HG03575 (cell line): ENCODE measurements around the gene EEF1AKMT1.
"Not testable (repeated sequence)": the region's sequence is repeated elsewhere in the genome, so short reads cannot be mapped to it uniquely, and the experiment has no call there.

ENCODE experiments used
- ATAC-seq: cut with Tn5 transposase; IDR thresholded peaks from one replicate; pipeline ENCODE4 v1.9.1; 2021; ENCODE audit not compliant: unreplicated experiment, insufficient number of reproducible peaks, low FRiP score; ENCODE audit errors: extremely low read depth

The EEF1AKMT1 gene

GRCh38 chr13:20780317-20780716, 6.6 kb upstream of the EEF1AKMT1 start:
- ATAC-seq: no peak

DNA sequence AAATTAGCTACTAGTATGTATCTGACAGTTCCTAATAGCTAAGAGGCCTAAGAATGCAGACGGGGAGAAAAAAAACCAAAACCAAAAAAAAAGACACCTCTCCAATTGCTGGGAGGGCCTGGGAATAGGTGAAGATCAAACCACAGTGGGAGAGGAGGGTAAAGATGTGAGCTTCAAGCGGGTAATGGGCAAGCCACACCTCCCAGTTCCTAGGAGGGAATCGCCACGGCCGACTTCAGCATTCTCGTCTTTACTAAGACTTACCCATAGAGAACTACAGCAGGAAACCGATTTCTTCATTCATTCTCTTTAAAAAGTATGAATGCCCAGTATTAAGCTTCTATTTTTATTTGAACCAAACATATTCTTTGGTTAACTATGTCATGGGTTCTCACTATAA, 5.6 kb upstream of the EEF1AKMT1 start:
- no peak for ATAC-seq

DNA sequence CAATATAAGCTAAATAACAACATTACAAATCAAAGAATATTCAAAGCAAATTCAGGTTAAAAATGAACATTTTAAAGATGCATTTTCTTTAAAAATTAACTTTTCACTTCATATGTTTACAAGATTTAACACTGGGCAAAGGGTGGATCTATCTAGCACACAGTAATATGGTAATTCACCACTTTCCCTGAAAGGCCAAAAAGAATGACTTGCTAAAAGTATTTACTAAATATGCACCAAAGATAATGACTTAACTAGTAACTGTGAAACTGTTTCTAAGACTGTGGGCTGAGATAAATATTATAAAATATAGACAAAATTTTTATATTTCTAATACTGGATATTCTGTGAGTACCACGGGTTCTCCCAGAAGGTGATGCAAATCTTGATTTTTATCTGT, 4.5 kb upstream of the EEF1AKMT1 start:
- ATAC-seq: no peak

GRCh38 chr13:20776751-20777150, 3.0 kb upstream of the EEF1AKMT1 start:
- ATAC-seq: no peak

DNA sequence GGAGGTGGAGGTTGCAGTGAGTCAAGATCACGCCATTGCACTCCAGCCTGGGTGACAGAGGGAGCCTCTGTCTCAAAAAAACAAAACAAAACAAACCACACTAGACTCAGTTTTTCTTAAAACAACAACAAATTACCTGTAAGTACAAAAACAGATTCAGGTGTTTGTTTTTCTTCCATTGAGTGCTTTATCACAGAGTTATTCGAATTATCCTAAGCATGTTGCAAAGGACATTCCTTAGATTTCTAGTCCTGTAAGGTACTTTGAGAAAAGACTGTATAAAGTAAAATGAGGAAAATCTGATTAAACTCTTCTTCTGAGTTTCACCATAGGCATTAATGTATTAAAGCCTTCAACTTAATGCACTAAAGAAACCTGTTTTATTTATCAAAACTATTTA, 2.2 kb upstream of the EEF1AKMT1 start:
- no peak for ATAC-seq

- ATAC-seq: no peak
These were observed 985 bp upstream of the EEF1AKMT1 start for GRCh38 chr13:20774746-20775145.

GRCh38 chr13:20772401-20773131, 1.2 kb downstream of the EEF1AKMT1 start:
- no peak for ATAC-seq

DNA sequence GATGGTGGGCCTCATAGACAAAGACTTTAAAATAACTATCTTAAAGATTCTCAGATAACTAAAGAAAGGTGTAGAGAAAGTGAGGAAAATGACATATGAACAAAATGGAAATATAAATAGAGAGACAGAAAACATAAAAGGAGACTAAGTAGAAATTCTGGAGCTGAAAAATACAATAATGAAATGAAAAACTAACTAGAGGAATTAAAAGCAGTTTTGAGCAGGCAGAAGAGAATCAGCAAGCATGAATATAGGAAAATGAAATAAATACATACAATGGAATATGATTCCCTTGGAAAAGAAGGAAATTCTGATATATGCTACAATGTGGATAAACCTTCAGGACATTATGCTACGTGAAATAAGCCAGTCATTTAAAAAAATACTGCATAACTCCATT, 3.9 kb downstream of the EEF1AKMT1 start:
- no peak for ATAC-seq

GRCh38 chr13:20769091-20769490, 4.7 kb downstream of the EEF1AKMT1 start:
- ATAC-seq: no peak

- ATAC-seq: no peak
These were observed 6.3 kb downstream of the EEF1AKMT1 start for GRCh38 chr13:20767309-20767943.

- ATAC-seq: no peak
These were observed 12.9 kb downstream of the EEF1AKMT1 start for GRCh38 chr13:20760872-20761271.

GRCh38 chr13:20754009-20754408, 19.8 kb downstream of the EEF1AKMT1 start:
- ATAC-seq: no peak

DNA sequence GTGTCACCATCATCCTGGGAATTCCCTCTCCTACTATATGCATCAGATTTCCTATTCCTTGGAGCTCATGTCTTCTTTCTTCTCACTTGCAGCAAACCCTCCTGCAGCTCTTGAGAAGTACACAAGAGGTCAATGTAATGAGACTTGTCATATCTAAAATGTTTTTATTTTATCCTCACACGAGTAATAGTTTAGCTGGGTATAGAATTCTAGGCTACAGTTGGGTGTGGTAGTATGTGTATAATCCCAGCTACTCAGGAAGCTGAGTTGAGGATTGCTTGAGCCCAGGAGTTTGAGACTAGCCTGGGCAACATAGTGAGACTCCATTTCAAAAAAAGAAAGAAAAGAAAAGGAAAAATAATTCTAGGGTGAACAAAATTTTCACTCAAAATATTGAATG, 24.4 kb downstream of the EEF1AKMT1 start:
- ATAC-seq: no peak

DNA sequence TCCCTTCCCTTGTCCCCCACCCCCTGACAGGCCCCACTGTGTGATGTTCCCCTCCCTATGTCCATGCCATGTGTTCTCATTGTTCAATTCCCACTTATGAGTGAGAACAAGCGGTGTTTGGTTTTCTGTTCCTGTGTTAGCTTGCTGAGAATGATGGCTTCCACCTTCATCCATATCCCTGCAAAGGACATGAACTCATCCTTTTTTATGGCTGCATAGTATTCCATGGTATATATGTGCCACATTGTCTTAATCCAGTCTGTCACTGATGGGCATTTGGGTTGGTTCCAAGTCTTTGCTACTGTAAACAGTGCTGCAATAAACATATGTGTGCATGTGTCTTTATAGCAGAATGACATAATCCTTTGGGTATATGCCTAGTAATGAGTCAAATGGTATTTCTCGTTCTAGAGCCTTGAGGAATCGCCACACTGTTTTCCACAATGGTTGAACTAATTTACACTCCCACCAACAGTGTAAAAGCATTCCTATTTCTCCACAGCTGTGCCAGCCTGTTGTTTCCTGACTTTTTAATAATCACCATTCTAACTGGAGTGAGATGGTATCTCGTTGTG, 29.8 kb downstream of the EEF1AKMT1 start:
- ATAC-seq: not testable (repeated sequence)

GRCh38 chr13:20740021-20740420, 33.7 kb downstream of the EEF1AKMT1 start:
- no peak for ATAC-seq

DNA sequence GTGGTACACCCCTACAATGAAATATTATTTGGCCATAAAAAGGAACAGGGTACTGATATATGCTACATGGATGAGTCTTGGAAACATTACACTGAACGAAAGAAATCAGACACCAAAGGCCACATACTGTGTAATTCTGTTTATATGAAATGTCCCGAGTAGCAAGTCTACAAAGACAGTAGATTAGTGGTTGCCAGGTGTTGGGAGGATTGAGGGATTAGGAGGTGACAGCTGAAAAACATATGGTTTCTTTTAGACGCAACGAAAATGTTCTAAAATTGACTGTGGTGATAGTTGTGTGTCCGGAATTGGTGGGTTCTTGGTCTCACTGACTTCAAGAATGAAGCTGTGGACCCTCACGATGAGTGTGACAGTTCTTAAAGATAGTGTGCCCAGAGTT, 35.1 kb downstream of the EEF1AKMT1 start:
- ATAC-seq: no peak

DNA sequence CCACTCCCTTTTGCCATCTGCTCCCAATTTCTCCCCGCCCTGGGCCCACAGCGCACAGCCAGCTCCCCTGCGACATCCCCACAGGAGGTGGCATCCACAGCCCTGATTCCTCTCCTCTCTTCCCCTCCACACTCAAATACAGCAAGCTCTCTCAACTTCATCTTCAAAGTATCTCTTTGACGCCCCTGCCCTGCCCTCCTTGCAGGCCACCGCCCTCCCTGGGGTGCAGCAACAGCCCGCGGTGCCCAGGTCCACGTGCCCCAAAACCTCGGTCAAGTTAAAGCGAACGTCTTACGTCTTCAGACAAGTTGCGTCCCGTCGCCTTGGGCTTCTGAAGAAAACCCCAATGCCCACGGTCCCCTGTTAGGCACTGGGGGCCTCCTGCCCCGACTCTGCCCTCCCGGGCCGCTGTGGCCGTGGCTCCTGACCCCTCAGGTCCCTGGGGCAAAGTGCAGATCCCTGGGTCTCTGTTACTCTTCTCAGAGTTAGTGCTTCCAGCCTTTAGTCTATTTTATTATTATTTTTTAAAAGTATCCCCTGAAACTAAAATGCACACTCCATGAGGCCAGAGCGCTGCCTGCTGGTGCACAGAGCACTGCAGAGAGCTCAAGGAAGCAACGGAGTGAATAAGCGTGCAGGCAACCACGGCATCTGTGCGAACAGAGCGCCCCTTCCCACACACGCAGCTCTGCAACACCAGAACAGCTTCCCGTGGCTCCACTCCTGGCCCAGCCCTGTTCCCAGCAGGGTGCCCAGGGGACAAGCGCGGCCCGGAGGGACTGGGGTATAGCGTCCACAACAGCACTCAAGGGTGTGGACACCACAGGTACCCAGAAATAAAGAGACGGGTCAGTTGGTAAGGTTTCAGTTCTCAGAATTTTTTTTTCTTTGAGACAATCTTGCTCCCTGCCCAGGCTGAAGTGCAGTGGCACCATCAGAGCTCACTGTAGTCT, 43.9 kb downstream of the EEF1AKMT1 start:
- no peak for ATAC-seq

DNA sequence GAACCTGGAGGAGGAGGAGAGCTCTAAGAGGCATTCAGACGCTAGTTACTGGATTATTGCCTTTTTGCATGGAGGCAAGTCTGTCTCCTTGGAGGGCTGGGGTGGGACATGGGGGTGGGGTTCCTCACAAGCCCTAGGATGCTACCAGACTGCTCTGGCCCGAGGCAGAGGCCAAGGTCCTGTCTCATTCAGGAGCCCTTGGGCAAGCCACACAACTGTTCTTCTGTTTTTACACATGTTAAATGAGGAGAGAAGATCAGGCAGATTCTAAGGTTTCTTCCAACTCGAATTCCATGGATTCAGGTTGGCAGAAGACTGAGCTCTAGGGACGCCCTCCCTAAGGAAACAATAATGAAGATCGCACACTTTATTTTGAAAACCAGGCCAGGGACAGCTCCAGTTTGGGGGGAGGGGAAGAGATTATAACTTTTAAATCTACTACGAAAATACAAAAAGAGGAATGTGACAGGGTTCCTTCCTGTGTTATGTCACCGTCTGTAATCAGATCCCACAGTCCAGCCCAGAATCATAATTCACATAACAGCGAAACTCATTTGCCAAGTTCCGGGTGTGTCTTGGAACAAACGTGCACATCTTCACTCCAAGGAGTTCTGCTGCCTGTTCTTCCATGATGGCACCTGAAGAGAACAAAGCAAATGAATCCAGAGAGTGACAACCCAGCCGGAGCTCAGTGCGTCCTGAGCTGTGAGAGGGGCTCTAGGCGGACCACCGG, 45.0 kb downstream of the EEF1AKMT1 start:
- ATAC-seq: no peak

DNA sequence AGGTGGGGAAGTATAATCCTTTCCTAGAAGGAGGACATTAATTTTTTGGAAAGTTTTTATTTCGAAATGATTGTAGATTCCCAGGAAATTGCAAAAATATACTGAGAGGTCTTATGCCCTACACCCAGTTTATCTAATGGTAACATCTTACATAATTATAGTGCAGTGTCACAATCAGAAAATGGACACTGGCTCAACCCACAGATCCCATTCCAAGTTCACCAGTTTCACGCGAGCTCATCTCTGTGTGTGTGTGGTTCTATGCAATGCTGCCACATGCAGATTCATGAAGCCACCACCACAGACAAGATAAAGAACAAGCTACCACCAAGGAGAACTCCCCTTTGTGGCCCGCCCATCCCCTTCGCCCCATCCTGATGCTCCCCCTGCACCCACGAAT, 45.9 kb downstream of the EEF1AKMT1 start:
- ATAC-seq: no peak
